ENCODE data around the gene ADCY7.
"Not testable (repeated sequence)": the region's sequence is repeated elsewhere in the genome, so short reads cannot be mapped to it uniquely, and the experiment has no call there.

The ADCY7 gene

GRCh38 chr16:50266337-50267091, at the start of gene ADCY7:
TSS of gene ADCY7 (plus strand) at chr16:50266551. CDS start at chr16:50288180, 21,629 bp downstream.
- DNase-seq (ENCODE audit: low spot score) = no peak

GRCh38 chr16:50219402-50219975, 46.9 kb upstream of the ADCY7 start:
- no peak for DNase-seq (ENCODE audit: low spot score)

- no peak for DNase-seq (ENCODE audit: low spot score)
These were observed 42.1 kb upstream of the ADCY7 start for GRCh38 chr16:50224286-50224685.

- no peak for DNase-seq (ENCODE audit: low spot score)
These were observed 39.2 kb upstream of the ADCY7 start for GRCh38 chr16:50227120-50227519.

GRCh38 chr16:50227665-50228064, 38.7 kb upstream of the ADCY7 start:
- DNase-seq (ENCODE audit: low spot score) = no peak

- DNase-seq (ENCODE audit: low spot score) = no peak
These were observed 37.9 kb upstream of the ADCY7 start for GRCh38 chr16:50228364-50228868.

GRCh38 chr16:50229149-50229726, 37.1 kb upstream of the ADCY7 start:
- DNase-seq (ENCODE audit: low spot score) = no peak

GRCh38 chr16:50234771-50235556, 31.4 kb upstream of the ADCY7 start:
- DNase-seq (ENCODE audit: low spot score) = no peak

GRCh38 chr16:50235581-50235980, 30.8 kb upstream of the ADCY7 start:
- no peak for DNase-seq (ENCODE audit: low spot score)

- DNase-seq (ENCODE audit: low spot score) = no peak
These were observed 28.0 kb upstream of the ADCY7 start for GRCh38 chr16:50238314-50238713.

- DNase-seq (ENCODE audit: low spot score) = no peak
These were observed 27.5 kb upstream of the ADCY7 start for GRCh38 chr16:50238868-50239301.

- DNase-seq (ENCODE audit: low spot score) = not testable (repeated sequence)
These were observed 23.3 kb upstream of the ADCY7 start for GRCh38 chr16:50243024-50243423.

- peak; percentile 95 for DNase-seq (ENCODE audit: low spot score)
These were observed 22.2 kb upstream of the ADCY7 start for GRCh38 chr16:50244140-50244503.

- DNase-seq (ENCODE audit: low spot score) = peak; percentile 80
These were observed 21.6 kb upstream of the ADCY7 start for GRCh38 chr16:50244504-50245416.

GRCh38 chr16:50245417-50246298, 20.7 kb upstream of the ADCY7 start:
- peak; percentile 92 for DNase-seq (ENCODE audit: low spot score)

GRCh38 chr16:50246299-50247122, 19.8 kb upstream of the ADCY7 start:
- no peak for DNase-seq (ENCODE audit: low spot score)

- no peak for DNase-seq (ENCODE audit: low spot score)
These were observed 19.0 kb upstream of the ADCY7 start for GRCh38 chr16:50247123-50247905.

- DNase-seq (ENCODE audit: low spot score) = no peak
These were observed 18.3 kb upstream of the ADCY7 start for GRCh38 chr16:50247906-50248608.

Data from RKO (cell line).